ENCODE data around the gene CD81.

- TF ChIP-seq, protein P1, sequence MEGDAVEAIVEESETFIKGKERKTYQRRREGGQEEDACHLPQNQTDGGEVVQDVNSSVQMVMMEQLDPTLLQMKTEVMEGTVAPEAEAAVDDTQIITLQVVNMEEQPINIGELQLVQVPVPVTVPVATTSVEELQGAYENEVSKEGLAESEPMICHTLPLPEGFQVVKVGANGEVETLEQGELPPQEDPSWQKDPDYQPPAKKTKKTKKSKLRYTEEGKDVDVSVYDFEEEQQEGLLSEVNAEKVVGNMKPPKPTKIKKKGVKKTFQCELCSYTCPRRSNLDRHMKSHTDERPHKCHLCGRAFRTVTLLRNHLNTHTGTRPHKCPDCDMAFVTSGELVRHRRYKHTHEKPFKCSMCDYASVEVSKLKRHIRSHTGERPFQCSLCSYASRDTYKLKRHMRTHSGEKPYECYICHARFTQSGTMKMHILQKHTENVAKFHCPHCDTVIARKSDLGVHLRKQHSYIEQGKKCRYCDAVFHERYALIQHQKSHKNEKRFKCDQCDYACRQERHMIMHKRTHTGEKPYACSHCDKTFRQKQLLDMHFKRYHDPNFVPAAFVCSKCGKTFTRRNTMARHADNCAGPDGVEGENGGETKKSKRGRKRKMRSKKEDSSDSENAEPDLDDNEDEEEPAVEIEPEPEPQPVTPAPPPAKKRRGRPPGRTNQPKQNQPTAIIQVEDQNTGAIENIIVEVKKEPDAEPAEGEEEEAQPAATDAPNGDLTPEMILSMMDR (IDR thresholded peaks at IDR 0.05), result no peak
- TF ChIP-seq EP300 (IDR thresholded peaks at IDR 0.05) (no peak), POLR2A (IDR thresholded peaks at IDR 0.05; ENCODE audit: low read depth) (no peak)
Measured at GRCh38 chr11:2366733-2367132, 10.4 kb upstream of the CD81 start.

Measured in esophagus muscularis mucosa (tissue), 4 donors.